ENCODE data around the gene BLZF1.

- TF ChIP-seq, protein P1, sequence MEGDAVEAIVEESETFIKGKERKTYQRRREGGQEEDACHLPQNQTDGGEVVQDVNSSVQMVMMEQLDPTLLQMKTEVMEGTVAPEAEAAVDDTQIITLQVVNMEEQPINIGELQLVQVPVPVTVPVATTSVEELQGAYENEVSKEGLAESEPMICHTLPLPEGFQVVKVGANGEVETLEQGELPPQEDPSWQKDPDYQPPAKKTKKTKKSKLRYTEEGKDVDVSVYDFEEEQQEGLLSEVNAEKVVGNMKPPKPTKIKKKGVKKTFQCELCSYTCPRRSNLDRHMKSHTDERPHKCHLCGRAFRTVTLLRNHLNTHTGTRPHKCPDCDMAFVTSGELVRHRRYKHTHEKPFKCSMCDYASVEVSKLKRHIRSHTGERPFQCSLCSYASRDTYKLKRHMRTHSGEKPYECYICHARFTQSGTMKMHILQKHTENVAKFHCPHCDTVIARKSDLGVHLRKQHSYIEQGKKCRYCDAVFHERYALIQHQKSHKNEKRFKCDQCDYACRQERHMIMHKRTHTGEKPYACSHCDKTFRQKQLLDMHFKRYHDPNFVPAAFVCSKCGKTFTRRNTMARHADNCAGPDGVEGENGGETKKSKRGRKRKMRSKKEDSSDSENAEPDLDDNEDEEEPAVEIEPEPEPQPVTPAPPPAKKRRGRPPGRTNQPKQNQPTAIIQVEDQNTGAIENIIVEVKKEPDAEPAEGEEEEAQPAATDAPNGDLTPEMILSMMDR (IDR thresholded peaks at IDR 0.05), result no peak
- no peak for TF ChIP-seq POLR2A (IDR thresholded peaks at IDR 0.05)
- no peak for TF ChIP-seq EP300 (IDR thresholded peaks at IDR 0.05)
Measured at GRCh38 chr1:169395955-169396354, 28.0 kb downstream of the BLZF1 start.

Measured in ovary (tissue), 3 donors.